Transverse colon (tissue), 4 donors: ENCODE measurements around the gene TPK1. TPM values are rescaled to one million over a fixed set of nuclear protein-coding genes. Genes with fewer than 3 reads are reported as not detected.
"Not testable (repeated sequence)": the region's sequence is repeated elsewhere in the genome, so short reads cannot be mapped to it uniquely, and the experiment has no call there.

Source experiments
- DNase-seq: peaks from one replicate; pipeline ENCODE4 v3.0.0-alpha.2; 2019
- H3K27ac ChIP-seq, 4 donors: fragments of 200-600 bp; sonication (generic); 2 replicates each; pipeline ENCODE4 v1.5.1; 2016 to 2018; ENCODE audit warnings: inconsistent platforms in 4 of 4
- H3K27me3 ChIP-seq: fragments of 200-600 bp; sonication (generic); 2 replicates; pipeline ENCODE4 v1.5.1; 2017; ENCODE audit warnings: inconsistent platforms
- H3K36me3 ChIP-seq, 4 donors: fragments of 200-600 bp; sonication (generic); 2 replicates each; pipeline ENCODE4 v1.5.1; 2017 to 2019; ENCODE audit warnings: inconsistent platforms in 4 of 4
- H3K4me1 ChIP-seq, 4 donors: fragments of 200-600 bp; sonication (generic); 2 replicates each; pipeline ENCODE4 v1.5.1; 2017 to 2020; ENCODE audit warnings: inconsistent platforms in 4 of 4
- H3K4me3 ChIP-seq, 4 donors: fragments of 200-600 bp; sonication (generic); 1 replicate in 1 of 4; 2 replicates in 3 of 4; pipeline versions ENCODE4 v1.5.1 to v1.6.1; 2017 to 2019; ENCODE audit warnings: inconsistent platforms in 4 of 4
- H3K9me3 ChIP-seq, 2 donors: fragments of 200-600 bp; sonication (generic); 2 replicates each; pipeline ENCODE4 v1.5.1; 2017 to 2019; ENCODE audit warnings: inconsistent platforms in 2 of 2
- EP300 ChIP-seq: sonication (generic); formaldehyde crosslinking; IDR thresholded peaks from one replicate; pipeline ENCODE4 v1.6.1; 2017; ENCODE audit warnings: antibody characterized with exemption, low read depth
- POLR2A ChIP-seq: fragments of 450-650 bp; IDR thresholded peaks from one replicate; pipeline ENCODE4 v1.6.1; 2016; ENCODE audit warnings: antibody characterized with exemption, mild to moderate bottlenecking, moderate library complexity
- POLR2AphosphoS5 ChIP-seq, 3 donors: sonication (generic); formaldehyde crosslinking; IDR thresholded peaks; one replicate each; pipeline ENCODE4 v1.6.1; 2016; ENCODE audit warnings: antibody characterized with exemption in 3 of 3
- WGBS, 2 donors: methylation state at CpG; one replicate each; pipeline ENCODE4 v1.1.5; 2018; ENCODE audit warnings: low coverage in 1 of 2; 5-methylcytosine and 5-hydroxymethylcytosine counted together
- in situ Hi-C, 4 donors: fragments of 200-750 bp; cut with MboI; loops; one replicate each; pipeline versions ENCODE4 v1.15.0 to v1.15.1; 2017; ENCODE audit warnings: low sequenced_read_pairs in 3 of 4, low pct_ligation_motif_present in 1 of 4, low pct_unique_long_range_greater_than_20kb in 1 of 4
- intact Hi-C: fragments of 100-400 bp; cut with DNase I; formaldehyde crosslinking; loops from one replicate; pipeline ENCODE4 v1.15.1; 2023; ENCODE audit warnings: low total_unique reads
- total RNA-seq, 4 donors: library from RNA; depleted of rRNA; stranded (reverse); fragments of >200 nt; gene quantifications; one replicate each; pipeline ENCODE4 v1.1.0, GENCODE V29; 2016
- TF ChIP-seq, protein P1 (sequence below), 5 experiments: fragments of 200-600 bp in 3 of 5; fragments of 450-650 bp in 2 of 5; sonication (generic) in 3 of 5; IDR thresholded peaks; 1 replicate in 2 of 5; 2 replicates in 3 of 5; pipeline ENCODE4 v1.5.1; 2016 to 2017; ENCODE audit warnings: antibody characterized with exemption in 5 of 5, inconsistent platforms in 3 of 5, mild to moderate bottlenecking in 2 of 5, moderate library complexity in 1 of 5

TPK1 gene
- total RNA-seq, 4 donors from 2014 or later: 1.4 to 17.3 (median 14.6) TPM

DNA sequence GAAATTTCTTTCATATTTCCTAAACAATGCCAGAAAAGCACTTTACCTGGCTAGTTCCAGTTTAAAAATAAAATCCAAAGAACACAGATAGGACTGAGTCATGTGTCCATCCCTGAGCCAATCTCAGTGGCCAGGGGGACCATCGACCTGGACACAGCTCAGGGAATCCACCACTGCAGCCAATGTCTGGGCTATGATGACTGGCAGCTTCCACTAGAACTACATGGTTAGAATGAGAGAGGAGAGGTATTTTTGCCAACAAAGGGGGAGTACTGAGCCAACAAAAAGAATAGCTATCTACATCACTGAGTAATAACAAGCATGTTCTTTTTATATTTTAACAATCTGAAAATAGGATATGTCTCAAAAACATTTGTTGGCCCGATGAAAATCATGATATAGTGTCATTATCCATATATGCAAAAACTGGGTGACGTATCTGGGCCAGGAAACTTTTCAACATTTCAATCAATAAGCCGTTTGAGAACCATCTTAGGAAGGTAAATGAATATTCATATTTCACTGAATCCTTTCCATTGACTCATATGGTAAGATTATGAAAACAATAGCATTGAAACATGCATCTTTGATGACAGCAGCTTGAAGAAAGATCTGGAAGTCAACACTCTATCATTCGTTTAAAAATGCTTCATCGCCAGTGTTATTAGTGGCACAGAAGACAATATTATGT, 104.0 kb downstream of the TPK1 start:
- H3K9me3 ChIP-seq: no peaks in the 10 kb centered on the region
- H3K36me3 ChIP-seq: no peaks in the 10 kb centered on the region
- WGBS, 2 donors: 90 to 98% methylated on average over 6 of the region's 6 CpGs
- H3K4me3 ChIP-seq: no peak overlapping the region
- in situ Hi-C loops (no loop called here), intact Hi-C loops (no loop called here)
- H3K27ac ChIP-seq: no peak overlapping the region
- no peak for DNase-seq
- H3K4me1 ChIP-seq: no peaks in the 10 kb centered on the region
- TF ChIP-seq POLR2AphosphoS5 (IDR thresholded peaks at IDR 0.05): no peak
- no peak for TF ChIP-seq EP300
- H3K27me3 ChIP-seq: no peaks in the 10 kb centered on the region

DNA sequence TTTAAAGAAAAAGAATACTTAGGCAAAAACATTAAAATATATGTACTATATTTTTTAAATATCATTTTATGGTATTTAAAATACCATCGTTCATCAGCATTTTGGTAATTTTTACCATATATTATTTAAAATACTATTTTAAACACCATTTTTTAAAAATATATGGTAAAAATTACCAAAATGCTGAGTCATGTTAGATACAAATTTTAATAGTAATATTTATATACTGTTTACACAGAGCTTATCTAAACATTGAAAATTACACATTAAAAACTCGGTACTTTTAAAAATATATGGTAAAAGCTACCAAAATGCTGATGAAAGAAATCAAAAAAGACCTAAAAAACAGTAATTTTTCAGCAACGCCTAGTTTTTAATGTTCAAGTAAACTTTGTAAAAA, 105.6 kb downstream of the TPK1 start:
- Histone ChIP-seq H3K27ac (no peak overlapping the region), H3K9me3 (no peaks in the 10 kb centered on the region), H3K27me3 (no peaks in the 10 kb centered on the region), H3K4me1 (no peaks in the 10 kb centered on the region), H3K36me3 (no peaks in the 10 kb centered on the region), H3K4me3 (no peak overlapping the region)
- 66 to 84% methylated on average over 3 of the region's 3 CpGs for WGBS, 2 donors
- in situ Hi-C loops (no loop called here), intact Hi-C loops (no loop called here)
- DNase-seq: no peak
- TF ChIP-seq EP300 (no peak), POLR2AphosphoS5 (IDR thresholded peaks at IDR 0.05) (no peak), POLR2A (no peak)
- TF ChIP-seq, protein P1, sequence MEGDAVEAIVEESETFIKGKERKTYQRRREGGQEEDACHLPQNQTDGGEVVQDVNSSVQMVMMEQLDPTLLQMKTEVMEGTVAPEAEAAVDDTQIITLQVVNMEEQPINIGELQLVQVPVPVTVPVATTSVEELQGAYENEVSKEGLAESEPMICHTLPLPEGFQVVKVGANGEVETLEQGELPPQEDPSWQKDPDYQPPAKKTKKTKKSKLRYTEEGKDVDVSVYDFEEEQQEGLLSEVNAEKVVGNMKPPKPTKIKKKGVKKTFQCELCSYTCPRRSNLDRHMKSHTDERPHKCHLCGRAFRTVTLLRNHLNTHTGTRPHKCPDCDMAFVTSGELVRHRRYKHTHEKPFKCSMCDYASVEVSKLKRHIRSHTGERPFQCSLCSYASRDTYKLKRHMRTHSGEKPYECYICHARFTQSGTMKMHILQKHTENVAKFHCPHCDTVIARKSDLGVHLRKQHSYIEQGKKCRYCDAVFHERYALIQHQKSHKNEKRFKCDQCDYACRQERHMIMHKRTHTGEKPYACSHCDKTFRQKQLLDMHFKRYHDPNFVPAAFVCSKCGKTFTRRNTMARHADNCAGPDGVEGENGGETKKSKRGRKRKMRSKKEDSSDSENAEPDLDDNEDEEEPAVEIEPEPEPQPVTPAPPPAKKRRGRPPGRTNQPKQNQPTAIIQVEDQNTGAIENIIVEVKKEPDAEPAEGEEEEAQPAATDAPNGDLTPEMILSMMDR (IDR thresholded peaks at IDR 0.05): no peak

DNA sequence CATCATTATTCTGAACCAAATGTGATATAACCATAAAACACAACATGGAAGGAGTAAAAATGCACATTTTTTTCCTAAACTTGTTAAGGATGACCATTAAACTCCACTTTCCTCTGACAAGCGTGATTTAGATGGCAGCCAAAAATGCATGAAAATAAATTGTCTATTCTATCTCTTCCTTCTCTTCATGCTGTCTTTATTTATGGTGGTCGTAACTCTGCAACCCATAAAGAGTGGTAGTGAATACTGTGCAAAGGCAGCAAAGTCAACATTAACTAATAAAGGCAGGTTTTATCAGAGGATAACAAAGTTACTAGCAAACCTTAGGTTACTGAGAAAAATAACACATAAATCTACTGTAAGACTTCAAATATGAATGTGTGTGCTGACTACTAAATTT, 106.6 kb downstream of the TPK1 start:
- Histone ChIP-seq H3K27me3 (no peaks in the 10 kb centered on the region), H3K36me3 (no peaks in the 10 kb centered on the region), H3K4me1 (no peaks in the 10 kb centered on the region), H3K27ac (no peak overlapping the region), H3K9me3 (no peaks in the 10 kb centered on the region), H3K4me3 (no peak overlapping the region)
- 71 to 82% methylated on average over 2 of the region's 2 CpGs for WGBS, 2 donors
- in situ Hi-C loops: no loop called here
- intact Hi-C loops: no loop called here
- TF ChIP-seq EP300: no peak
- no peak for TF ChIP-seq POLR2AphosphoS5 (IDR thresholded peaks at IDR 0.05)
- no peak for TF ChIP-seq POLR2A
- TF ChIP-seq, protein P1 (IDR thresholded peaks at IDR 0.05): no peak
- no peak for DNase-seq

DNA sequence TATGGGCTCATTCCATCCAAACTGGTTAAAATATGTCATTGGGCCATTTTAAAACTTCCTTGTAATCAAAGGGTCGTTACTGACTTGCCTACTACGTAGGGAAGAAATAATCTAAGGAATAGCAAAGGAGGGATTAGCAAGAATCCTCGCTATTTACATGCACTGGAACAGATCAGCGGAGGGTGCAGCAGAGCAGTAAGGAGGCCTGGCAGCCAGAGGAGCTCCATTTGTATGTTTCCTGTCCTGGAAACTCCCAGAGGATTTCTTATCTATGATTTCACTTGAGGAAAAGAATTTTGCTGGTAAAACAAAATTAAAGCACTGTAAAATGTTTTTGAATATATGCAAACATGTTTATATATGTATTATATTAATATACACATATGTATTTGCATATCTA, 107.3 kb downstream of the TPK1 start:
- H3K36me3 ChIP-seq: no peaks in the 10 kb centered on the region
- in situ Hi-C loops: no loop called here
- H3K4me1 ChIP-seq: no peaks in the 10 kb centered on the region
- H3K9me3 ChIP-seq: no peaks in the 10 kb centered on the region
- intact Hi-C loops: no loop called here
- no peaks in the 10 kb centered on the region for H3K27me3 ChIP-seq
- no peak overlapping the region for H3K27ac ChIP-seq
- TF ChIP-seq, protein P1 (IDR thresholded peaks at IDR 0.05): no peak
- TF ChIP-seq EP300 (no peak), POLR2A (no peak)
- DNase-seq: no peak
- 70 to 76% methylated on average over 4 of the region's 4 CpGs for WGBS, 2 donors
- no peak overlapping the region for H3K4me3 ChIP-seq

DNA sequence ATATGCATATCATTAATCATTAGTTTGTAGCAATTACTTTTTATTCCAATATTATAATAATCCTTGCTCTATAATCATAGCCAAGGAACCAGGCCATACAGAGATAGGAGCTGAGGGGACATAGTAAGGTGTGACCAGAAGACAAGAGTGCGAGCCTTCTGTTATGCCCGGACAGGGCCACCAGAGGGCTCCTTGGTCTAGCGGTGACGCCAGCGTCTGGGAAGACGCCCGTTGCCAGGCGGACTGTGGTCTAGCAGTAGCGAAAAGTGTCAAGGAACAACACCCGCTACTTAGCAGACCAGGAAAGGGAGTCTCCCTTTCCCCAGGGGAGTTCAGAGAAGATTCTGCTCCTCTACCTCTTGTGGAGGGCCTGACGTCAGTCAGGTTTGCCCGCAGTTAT, 109.0 kb downstream of the TPK1 start:
- H3K27me3 ChIP-seq, intact Hi-C loops, in situ Hi-C loops, H3K27ac ChIP-seq, H3K4me3 ChIP-seq, H3K4me1 ChIP-seq, DNase-seq, H3K36me3 ChIP-seq, H3K9me3 ChIP-seq: not testable (repeated sequence)
- WGBS, 2 donors: 86 to 90% methylated on average over 4 to 12 of the region's 12 CpGs
